ENCODE data around the gene ZNF266. TPM values are rescaled to one million over a fixed set of nuclear protein-coding genes. Genes with fewer than 3 reads are reported as not detected.

ZNF266 gene
- total RNA-seq: 10 to 100 TPM; 21.9 to 57.9 (median 42.4) TPM

DNA sequence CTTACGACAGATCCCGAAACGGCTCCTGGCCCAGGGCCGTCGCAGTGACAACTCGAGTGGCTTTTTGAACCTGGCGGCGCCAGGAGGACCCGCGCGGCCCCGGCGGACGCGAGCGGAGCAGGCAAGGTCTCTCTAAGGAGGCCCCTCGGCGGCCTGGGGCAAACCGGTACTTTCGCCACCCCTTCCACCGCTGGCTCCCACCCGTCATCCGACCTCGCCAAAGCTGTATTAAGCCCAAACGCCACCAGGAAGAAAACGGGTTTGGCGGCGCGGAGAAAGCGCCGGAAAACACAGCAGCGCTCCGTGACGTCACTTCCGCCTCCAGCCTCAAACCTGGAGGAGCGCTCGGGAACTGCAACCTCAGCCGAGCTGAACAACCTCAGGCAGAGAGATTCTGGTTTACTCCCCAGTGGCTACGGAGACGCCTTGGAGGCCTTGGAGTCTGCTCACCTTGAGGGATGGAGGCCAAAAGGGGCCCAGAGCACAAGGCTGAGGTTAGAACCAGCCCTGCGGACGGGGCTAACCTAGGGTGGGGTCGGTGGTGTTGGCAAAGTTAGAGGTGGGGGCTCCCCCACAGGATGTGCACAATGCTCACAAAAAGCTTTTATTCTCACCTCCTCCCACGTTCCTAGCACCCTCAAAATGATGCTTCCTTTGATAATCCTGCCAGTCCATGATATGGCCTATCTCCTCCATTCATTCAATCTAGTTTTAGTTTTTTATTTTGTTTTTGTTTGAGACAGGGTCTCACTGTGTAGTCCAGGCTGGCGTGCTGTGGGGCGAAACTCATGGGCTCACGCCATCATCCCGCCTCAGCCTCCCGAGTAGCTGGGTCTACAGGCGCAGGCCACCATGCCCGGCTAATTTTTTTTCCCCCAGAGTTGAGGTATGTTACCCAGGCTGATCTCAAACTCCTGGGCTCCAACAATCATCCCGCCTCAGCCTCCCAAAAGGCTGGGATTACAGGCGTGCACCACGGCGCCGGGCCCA lies at the start of gene ZNF266:
Gene ZNF266 (minus strand): TSS at position 295 of the 990 bp plus-strand sequence. CDS start 15,484 bp downstream, outside the sequence.
- H3K36me3 ChIP-seq: peaks cover 0 to 33% (median 0%) of the 10 kb centered on the region in 3 donors
- peak; percentile 92 to 96 (median 93) for DNase-seq
- peaks cover 0 to 13% (median 2%) of the 10 kb centered on the region in 4 donors for H3K4me1 ChIP-seq
- H3K4me3 ChIP-seq: peak within 1 kb of the TSS; percentile 67 to 94 (median 80)
- TF ChIP-seq, protein P1, sequence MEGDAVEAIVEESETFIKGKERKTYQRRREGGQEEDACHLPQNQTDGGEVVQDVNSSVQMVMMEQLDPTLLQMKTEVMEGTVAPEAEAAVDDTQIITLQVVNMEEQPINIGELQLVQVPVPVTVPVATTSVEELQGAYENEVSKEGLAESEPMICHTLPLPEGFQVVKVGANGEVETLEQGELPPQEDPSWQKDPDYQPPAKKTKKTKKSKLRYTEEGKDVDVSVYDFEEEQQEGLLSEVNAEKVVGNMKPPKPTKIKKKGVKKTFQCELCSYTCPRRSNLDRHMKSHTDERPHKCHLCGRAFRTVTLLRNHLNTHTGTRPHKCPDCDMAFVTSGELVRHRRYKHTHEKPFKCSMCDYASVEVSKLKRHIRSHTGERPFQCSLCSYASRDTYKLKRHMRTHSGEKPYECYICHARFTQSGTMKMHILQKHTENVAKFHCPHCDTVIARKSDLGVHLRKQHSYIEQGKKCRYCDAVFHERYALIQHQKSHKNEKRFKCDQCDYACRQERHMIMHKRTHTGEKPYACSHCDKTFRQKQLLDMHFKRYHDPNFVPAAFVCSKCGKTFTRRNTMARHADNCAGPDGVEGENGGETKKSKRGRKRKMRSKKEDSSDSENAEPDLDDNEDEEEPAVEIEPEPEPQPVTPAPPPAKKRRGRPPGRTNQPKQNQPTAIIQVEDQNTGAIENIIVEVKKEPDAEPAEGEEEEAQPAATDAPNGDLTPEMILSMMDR (IDR thresholded peaks at IDR 0.05): peak; percentile 77 to 86 (median 85)
- TF ChIP-seq POLR2A (IDR thresholded peaks at IDR 0.05): peak in 1 of 2 donors; percentile 17
- H3K27ac ChIP-seq: peak within 1 kb of the TSS; percentile 85 to 89 (median 85)
- H3K27me3 ChIP-seq: no peaks in the 10 kb centered on the region
- H3K9me3 ChIP-seq: no peaks in the 10 kb centered on the region

DNA sequence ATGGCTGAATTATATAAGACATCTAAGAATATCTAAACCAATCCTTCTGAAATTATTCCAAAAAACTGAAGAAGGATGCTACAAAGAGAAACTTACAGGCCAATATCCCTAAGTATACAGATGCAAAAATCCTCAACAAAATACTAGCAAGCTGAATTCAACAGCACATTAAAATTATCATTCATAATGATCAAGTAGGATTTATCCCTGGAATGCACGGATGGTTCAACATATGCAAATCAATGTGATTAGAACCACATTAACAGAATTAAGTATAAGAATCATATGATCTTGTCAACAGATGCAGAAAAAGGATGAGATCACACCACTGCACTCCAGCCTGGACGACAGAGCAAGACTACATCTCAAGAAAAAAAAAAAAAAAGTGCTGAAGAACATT lies 49.8 kb upstream of the ZNF266 start:
- Histone ChIP-seq H3K4me3 (no peak overlapping the region), H3K4me1 (no peaks in the 10 kb centered on the region), H3K27me3 (no peaks in the 10 kb centered on the region), H3K27ac (no peak overlapping the region), H3K9me3 (peaks cover 0 to 42% (median 5%) of the 10 kb centered on the region in 4 donors), H3K36me3 (no peaks in the 10 kb centered on the region)
- no peak for TF ChIP-seq POLR2A (IDR thresholded peaks at IDR 0.05)
- no peak for DNase-seq

DNA sequence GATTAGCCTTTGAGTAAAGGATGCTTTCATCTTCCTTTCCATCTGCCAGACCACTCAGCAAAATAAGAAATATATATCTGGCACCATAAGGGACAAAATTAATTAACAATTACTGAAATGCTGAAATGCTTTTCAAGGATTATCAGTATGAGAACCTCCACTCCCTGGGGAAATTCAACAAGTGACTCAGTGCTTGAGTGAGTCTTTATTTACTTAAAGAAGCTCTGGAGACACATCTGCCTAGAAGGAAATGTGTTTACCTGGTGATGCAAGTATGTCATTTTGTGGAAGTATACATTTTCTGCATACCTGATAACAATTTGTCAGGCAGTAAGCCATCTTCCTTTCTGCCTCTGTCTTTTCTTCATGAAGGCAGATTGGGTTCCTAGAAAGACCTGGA lies 39.6 kb upstream of the ZNF266 start:
- no peaks in the 10 kb centered on the region for H3K36me3 ChIP-seq
- no peak overlapping the region for H3K27ac ChIP-seq
- no peaks in the 10 kb centered on the region for H3K27me3 ChIP-seq
- H3K9me3 ChIP-seq: peaks cover 0 to 22% (median 2%) of the 10 kb centered on the region in 4 donors
- TF ChIP-seq, protein P1 (IDR thresholded peaks at IDR 0.05): no peak
- no peak for TF ChIP-seq POLR2A (IDR thresholded peaks at IDR 0.05)
- no peak overlapping the region for H3K4me3 ChIP-seq
- DNase-seq: no peak
- no peaks in the 10 kb centered on the region for H3K4me1 ChIP-seq

DNA sequence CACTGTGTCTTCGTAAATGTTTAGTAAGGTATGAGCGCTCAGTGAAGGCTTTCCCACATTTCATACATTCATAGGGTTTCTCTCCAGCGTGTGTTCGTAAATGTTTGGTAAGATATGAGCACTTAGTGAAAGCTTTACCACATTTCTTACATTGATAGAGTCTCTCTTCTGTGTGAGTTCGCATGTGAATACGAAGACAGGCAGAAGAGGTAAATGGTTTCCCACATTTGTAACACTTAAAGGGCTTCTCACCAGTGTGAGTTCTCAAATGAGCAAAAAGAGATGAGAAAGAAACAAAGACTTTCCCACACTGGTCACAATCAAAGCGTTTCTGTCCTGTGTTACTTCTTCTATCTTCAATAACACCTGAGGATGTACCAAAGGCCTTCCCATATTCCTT lies 31.8 kb upstream of the ZNF266 start:
- no peak for TF ChIP-seq POLR2A (IDR thresholded peaks at IDR 0.05)
- TF ChIP-seq, protein P1 (IDR thresholded peaks at IDR 0.05): no peak
- Histone ChIP-seq H3K9me3 (peaks cover 0 to 48% (median 8%) of the 10 kb centered on the region in 4 donors), H3K4me1 (no peaks in the 10 kb centered on the region), H3K27me3 (no peaks in the 10 kb centered on the region), H3K27ac (no peak overlapping the region), H3K36me3 (no peaks in the 10 kb centered on the region), H3K4me3 (no peak overlapping the region)
- DNase-seq: no peak

DNA sequence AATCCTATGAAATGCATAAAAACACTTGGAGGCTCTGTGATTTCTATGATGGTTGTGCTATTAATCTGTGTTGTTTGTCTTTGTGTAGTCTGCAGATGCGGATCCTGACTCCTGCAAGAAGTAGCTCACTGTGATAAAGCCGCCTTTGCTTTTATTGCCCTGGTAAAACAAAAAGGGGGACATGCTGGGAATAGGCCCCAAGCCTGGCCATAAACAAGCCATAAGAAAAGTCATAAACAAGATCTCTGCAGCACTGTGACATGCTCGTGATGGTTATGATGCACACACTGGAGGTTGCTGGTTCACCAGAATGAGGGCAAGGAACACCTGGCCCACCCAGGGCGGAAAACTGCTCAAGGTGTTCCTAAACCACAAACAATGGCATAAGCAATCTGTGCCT lies 26.6 kb upstream of the ZNF266 start:
- TF ChIP-seq, protein P1 (IDR thresholded peaks at IDR 0.05): no peak
- no peak for TF ChIP-seq POLR2A (IDR thresholded peaks at IDR 0.05)
- no peak for DNase-seq
- Histone ChIP-seq H3K36me3 (no peaks in the 10 kb centered on the region), H3K9me3 (peaks cover 0 to 47% (median 13%) of the 10 kb centered on the region in 4 donors), H3K4me3 (no peak overlapping the region), H3K27me3 (no peaks in the 10 kb centered on the region), H3K27ac (no peak overlapping the region), H3K4me1 (no peaks in the 10 kb centered on the region)

Measured in Peyer's patch (tissue), 4 donors.